DND-41 (cell line): ENCODE data around the gene STPG3.
A peak's percentile ranks its signal among the peaks of the same experiment; 100 is the strongest.

Experiments
- ATAC-seq: fragments of 200-7000 bp; cut with Tn5 transposase; 3 replicates; pipeline ENCODE4 v1.9.1; 2021; ENCODE audit warnings: low read depth; ENCODE audit not compliant: insufficient read depth
- DNase-seq: peaks from one replicate; pipeline ENCODE4 v3.0.0-alpha.2; 2020
- H2AFZ ChIP-seq: 2 replicates; pipeline ENCODE4 v1.6.0; 2012; ENCODE audit warnings: low read depth, low read length
- H3K27ac ChIP-seq: 2 replicates; pipeline ENCODE4 v1.5.1; 2012; ENCODE audit warnings: low read length, inconsistent platforms
- H3K27me3 ChIP-seq: fragments of 200-600 bp; sonication (generic); 2 replicates; pipeline ENCODE4 v1.6.0; 2012; ENCODE audit warnings: low read length, mild to moderate bottlenecking, inconsistent platforms; ENCODE audit not compliant: insufficient read depth, poor library complexity
- H3K36me3 ChIP-seq: 2 replicates; pipeline ENCODE4 v1.5.1; 2012; ENCODE audit warnings: low read length, inconsistent platforms; ENCODE audit not compliant: insufficient read depth
- H3K4me1 ChIP-seq: 2 replicates; pipeline ENCODE4 v1.5.1; 2012; ENCODE audit warnings: mild to moderate bottlenecking, low read length; ENCODE audit not compliant: insufficient read depth
- H3K4me2 ChIP-seq: 2 replicates; pipeline ENCODE4 v1.6.0; 2012; ENCODE audit warnings: mild to moderate bottlenecking, moderate library complexity, low read length, inconsistent platforms; ENCODE audit not compliant: insufficient read depth
- H3K4me3 ChIP-seq, 2 experiments: fragments of 200-600 bp in 1 of 2; shearing (Covaris generic) in 1 of 2; 2 replicates each; pipeline ENCODE4 v1.5.1; 2012 to 2016; ENCODE audit warnings: inconsistent platforms in 2 of 2, low read length in 2 of 2, mild to moderate bottlenecking in 2 of 2, low read depth in 1 of 2, moderate library complexity in 1 of 2
- H3K79me2 ChIP-seq: 2 replicates; pipeline ENCODE4 v1.6.0; 2012; ENCODE audit warnings: low read length, inconsistent platforms; ENCODE audit not compliant: insufficient read depth
- H3K9ac ChIP-seq: 2 replicates; pipeline ENCODE4 v1.6.0; 2012; ENCODE audit warnings: low read depth, mild to moderate bottlenecking, inconsistent platforms, low read length, moderate library complexity
- H3K9me3 ChIP-seq: 2 replicates; pipeline ENCODE4 v1.5.1; 2012; ENCODE audit warnings: low read length, moderate library complexity, mild to moderate bottlenecking, inconsistent platforms; ENCODE audit not compliant: insufficient read depth, severe bottlenecking
- H4K20me1 ChIP-seq: 2 replicates; pipeline ENCODE4 v1.6.0; 2012; ENCODE audit warnings: low read length; ENCODE audit not compliant: insufficient read depth
- CTCF ChIP-seq: IDR thresholded peaks from 2 replicates; pipeline ENCODE4 v1.5.1; 2012; ENCODE audit warnings: borderline replicate concordance, low read length, moderate library complexity, mild to moderate bottlenecking; ENCODE audit not compliant: poor library complexity, severe bottlenecking; ENCODE audit errors: extremely low read depth
- EZH2 ChIP-seq: IDR thresholded peaks from 3 replicates; pipeline ENCODE4 v1.6.1; 2012; ENCODE audit warnings: borderline replicate concordance, low read depth, mild to moderate bottlenecking, moderate library complexity, low read length, inconsistent platforms; ENCODE audit not compliant: severe bottlenecking

Gene STPG3

GRCh38 chr9:137293094-137293481 lies 42.0 kb downstream of the STPG3 start:
- TF ChIP-seq CTCF = no peak
- TF ChIP-seq EZH2 = no peak
- H3K36me3 ChIP-seq = no peaks in the 10 kb centered on the region
- ATAC-seq = no peak
- no peaks in the 10 kb centered on the region for H3K27me3 ChIP-seq
- no peaks in the 10 kb centered on the region for H4K20me1 ChIP-seq
- no peaks in the 10 kb centered on the region for H3K4me1 ChIP-seq
- H3K9me3 ChIP-seq = no peaks in the 10 kb centered on the region
- no peaks in the 10 kb centered on the region for H3K79me2 ChIP-seq
- DNase-seq = no peak
- no peak overlapping the region for H3K4me2 ChIP-seq
- no peak overlapping the region for H3K27ac ChIP-seq
- no peak overlapping the region for H3K4me3 ChIP-seq
- no peak overlapping the region for H2AFZ ChIP-seq
- H3K9ac ChIP-seq = no peak overlapping the region

GRCh38 chr9:137293482-137294090 lies 42.5 kb downstream of the STPG3 start:
- H3K36me3 ChIP-seq = no peaks in the 10 kb centered on the region
- no peak for DNase-seq
- H3K27me3 ChIP-seq = no peaks in the 10 kb centered on the region
- H2AFZ ChIP-seq = no peak overlapping the region
- H3K79me2 ChIP-seq = no peaks in the 10 kb centered on the region
- no peaks in the 10 kb centered on the region for H4K20me1 ChIP-seq
- H3K9me3 ChIP-seq = no peaks in the 10 kb centered on the region
- H3K9ac ChIP-seq = no peak overlapping the region
- H3K4me2 ChIP-seq = no peak overlapping the region
- no peak for TF ChIP-seq CTCF
- TF ChIP-seq EZH2 = no peak
- H3K4me3 ChIP-seq = no peak overlapping the region
- no peak overlapping the region for H3K27ac ChIP-seq
- no peaks in the 10 kb centered on the region for H3K4me1 ChIP-seq
- ATAC-seq = no peak

- DNase-seq = no peak
Observed at GRCh38 chr9:137294091-137294680, 43.1 kb downstream of the STPG3 start.

More at GRCh38 chr9:137294091-137294680, 43.1 kb downstream of the STPG3 start:
- Histone ChIP-seq H3K9ac (no peak overlapping the region), H3K4me1 (no peaks in the 10 kb centered on the region), H3K9me3 (no peaks in the 10 kb centered on the region), H3K4me2 (no peak overlapping the region), H2AFZ (no peak overlapping the region), H4K20me1 (no peaks in the 10 kb centered on the region), H3K27me3 (no peaks in the 10 kb centered on the region), H3K27ac (no peak overlapping the region), H3K79me2 (no peaks in the 10 kb centered on the region), H3K4me3 (no peak overlapping the region), H3K36me3 (no peaks in the 10 kb centered on the region)
- TF ChIP-seq CTCF (no peak), EZH2 (no peak)
- 0 out of 3 replicates have a peak, but pooled peaks have one; percentile 44 for ATAC-seq
